Activated naive CD4-positive, alpha-beta T cell treated with anti-CD3 and anti-CD28 coated beads, Interleukin-2, amount 50 U/mL, for 24 hours (primary cell): Measurements from ENCODE around the gene MT4.
"Not testable (repeated sequence)": the region's sequence is repeated elsewhere in the genome, so short reads cannot be mapped to it uniquely, and the experiment has no call there.

Source experiments
- H3K27ac Mint-ChIP-seq: one replicate; pipeline ENCODE4 v1.8.0; 2021; ENCODE audit warnings: mild to moderate bottlenecking, mixed read lengths
- H3K27me3 Mint-ChIP-seq: one replicate; pipeline ENCODE4 v1.8.0; 2021; ENCODE audit warnings: mixed read lengths
- H3K36me3 Mint-ChIP-seq: one replicate; pipeline ENCODE4 v1.8.0; 2021; ENCODE audit warnings: mixed read lengths
- H3K4me1 Mint-ChIP-seq: one replicate; pipeline ENCODE4 v1.8.0; 2021; ENCODE audit warnings: mixed read lengths
- H3K4me3 Mint-ChIP-seq: one replicate; pipeline ENCODE4 v1.8.0; 2021; ENCODE audit warnings: mild to moderate bottlenecking, mixed read lengths
- H3K9me3 Mint-ChIP-seq: one replicate; pipeline ENCODE4 v1.8.0; 2021; ENCODE audit warnings: mixed read lengths

MT4 gene

DNA sequence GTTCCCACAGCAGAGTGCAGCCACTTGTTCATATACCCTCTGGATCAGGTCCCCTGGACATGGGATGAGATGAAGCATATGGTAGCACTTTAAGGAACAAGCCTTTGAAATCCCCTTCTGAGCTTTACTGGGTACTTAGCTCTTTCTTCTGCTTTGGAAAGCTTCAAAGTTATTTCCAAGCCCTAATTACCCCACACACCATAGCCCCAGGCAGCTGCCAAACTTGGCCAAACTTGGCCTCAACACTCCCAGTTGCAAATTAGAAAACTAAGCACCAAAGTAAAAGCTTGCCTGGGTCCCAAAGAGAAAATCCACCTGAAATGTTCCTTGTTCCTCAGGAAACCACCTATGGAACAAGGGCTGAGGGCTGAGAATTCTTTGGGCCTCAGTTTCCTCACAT lies 15.7 kb upstream of the MT4 start:
- Mint-ChIP-seq H3K4me3 (no peak overlapping the region), H3K27me3 (peaks cover 2% of the 10 kb centered on the region), H3K9me3 (no peaks in the 10 kb centered on the region), H3K27ac (no peak overlapping the region), H3K4me1 (peaks cover 24% of the 10 kb centered on the region), H3K36me3 (no peaks in the 10 kb centered on the region)

GRCh38 chr16:56549744-56550385 lies 15.0 kb upstream of the MT4 start:
- Mint-ChIP-seq H3K36me3 (no peaks in the 10 kb centered on the region), H3K4me1 (peaks cover 24% of the 10 kb centered on the region), H3K27ac (peak overlapping the region; percentile 71), H3K27me3 (peaks cover 2% of the 10 kb centered on the region), H3K9me3 (no peaks in the 10 kb centered on the region), H3K4me3 (no peak overlapping the region)

DNA sequence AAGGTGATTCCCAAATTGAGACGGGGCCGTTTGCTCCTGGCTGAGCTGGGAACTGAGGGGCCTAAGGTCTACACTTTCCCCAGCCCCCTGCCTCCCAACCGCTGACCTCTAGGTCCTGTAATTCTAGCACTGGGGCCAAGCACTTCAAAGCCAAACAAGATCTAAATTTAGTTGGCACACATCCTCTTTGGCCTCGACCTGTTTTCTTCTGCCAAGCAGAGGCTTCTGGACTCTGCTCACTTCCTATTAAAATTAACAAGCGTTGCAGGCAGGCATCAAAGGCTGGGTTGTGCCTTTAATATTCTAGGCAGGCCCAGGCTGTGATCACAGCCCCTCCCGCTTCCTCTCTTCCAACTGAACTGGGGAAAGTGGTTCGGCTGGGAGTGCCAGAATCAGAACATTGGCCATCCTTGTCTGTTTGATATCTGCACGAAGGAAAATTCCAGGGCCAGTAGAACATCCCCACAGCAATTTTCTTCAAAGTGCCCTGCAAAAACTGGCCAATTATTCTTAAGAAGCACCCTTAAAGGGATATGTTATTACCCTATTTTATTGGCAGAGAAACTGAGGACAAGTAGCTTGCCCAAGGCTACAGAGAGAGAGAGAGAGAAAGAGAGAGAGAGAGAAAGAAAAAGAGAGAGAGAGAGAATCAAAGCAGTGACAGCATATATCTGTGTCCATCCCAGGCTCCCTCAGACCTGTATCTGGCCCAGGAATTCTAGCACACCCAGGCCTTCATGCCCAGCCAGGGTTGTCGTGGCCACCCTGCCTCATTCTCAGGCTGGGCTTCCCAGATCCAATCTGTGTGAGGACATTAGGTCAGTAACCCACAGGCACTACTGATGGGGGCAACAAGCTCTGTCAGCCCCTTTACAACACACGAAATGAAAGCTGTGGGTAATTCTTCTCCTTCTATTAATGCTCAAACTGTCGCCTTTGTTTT lies 12.8 kb upstream of the MT4 start:
- H3K4me3 Mint-ChIP-seq: no peak overlapping the region
- peaks cover 4% of the 10 kb centered on the region for H3K27me3 Mint-ChIP-seq
- no peak overlapping the region for H3K27ac Mint-ChIP-seq
- H3K9me3 Mint-ChIP-seq: no peaks in the 10 kb centered on the region
- H3K4me1 Mint-ChIP-seq: peaks cover 20% of the 10 kb centered on the region
- H3K36me3 Mint-ChIP-seq: no peaks in the 10 kb centered on the region

GRCh38 chr16:56554441-56554840 lies 10.4 kb upstream of the MT4 start:
- Mint-ChIP-seq H3K9me3 (no peaks in the 10 kb centered on the region), H3K36me3 (no peaks in the 10 kb centered on the region), H3K4me1 (peaks cover 6% of the 10 kb centered on the region), H3K27me3 (peaks cover 4% of the 10 kb centered on the region), H3K27ac (no peak overlapping the region), H3K4me3 (no peak overlapping the region)

DNA sequence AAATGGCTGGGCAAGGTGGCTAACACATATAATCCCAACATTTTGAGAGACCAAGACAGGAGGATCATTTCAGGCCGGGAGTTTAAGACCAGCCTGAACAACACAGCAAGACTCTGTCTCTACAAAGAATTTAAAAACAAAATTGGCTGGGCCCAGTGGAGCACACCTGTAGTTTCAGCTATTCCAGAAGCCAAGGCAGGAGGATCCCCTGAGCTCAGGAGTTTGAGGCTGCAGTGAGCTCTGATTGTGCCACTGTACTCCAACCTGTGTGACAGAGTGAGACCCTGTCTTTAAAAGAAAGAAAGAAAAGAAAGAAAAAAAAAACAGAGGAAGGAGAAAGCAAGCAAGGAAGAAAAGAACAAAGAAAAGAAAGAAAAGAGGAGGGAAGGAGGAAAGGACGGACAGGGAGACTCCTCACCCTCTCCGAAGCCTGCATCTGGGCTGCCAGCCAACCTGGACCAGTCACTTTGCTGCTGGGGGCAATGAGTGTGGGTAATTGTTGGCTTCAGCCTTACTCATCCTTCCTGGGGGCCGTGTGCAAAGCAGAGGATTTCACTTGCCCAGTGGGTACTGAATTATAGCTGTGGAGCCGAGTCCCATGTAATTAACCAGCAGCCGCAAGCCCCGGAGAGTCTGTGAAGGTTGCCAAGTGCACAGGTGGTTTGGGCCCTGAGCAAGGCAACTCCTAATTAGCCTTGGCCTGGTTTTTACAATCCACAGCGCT lies 6.7 kb upstream of the MT4 start:
- Mint-ChIP-seq H3K4me1 (no peaks in the 10 kb centered on the region), H3K9me3 (no peaks in the 10 kb centered on the region), H3K4me3 (no peak overlapping the region), H3K27ac (no peak overlapping the region), H3K27me3 (peaks cover 6% of the 10 kb centered on the region), H3K36me3 (no peaks in the 10 kb centered on the region)

GRCh38 chr16:56559109-56559508 lies 5.8 kb upstream of the MT4 start:
- H3K4me1 Mint-ChIP-seq: no peaks in the 10 kb centered on the region
- no peak overlapping the region for H3K4me3 Mint-ChIP-seq
- H3K27me3 Mint-ChIP-seq: peaks cover 4% of the 10 kb centered on the region
- H3K27ac Mint-ChIP-seq: no peak overlapping the region
- no peaks in the 10 kb centered on the region for H3K36me3 Mint-ChIP-seq
- no peaks in the 10 kb centered on the region for H3K9me3 Mint-ChIP-seq

- no peaks in the 10 kb centered on the region for H3K4me1 Mint-ChIP-seq
- no peak overlapping the region for H3K27ac Mint-ChIP-seq
- no peaks in the 10 kb centered on the region for H3K9me3 Mint-ChIP-seq
- H3K36me3 Mint-ChIP-seq: no peaks in the 10 kb centered on the region
- no peak overlapping the region for H3K4me3 Mint-ChIP-seq
- H3K27me3 Mint-ChIP-seq: peaks cover 2% of the 10 kb centered on the region
Observed at GRCh38 chr16:56560447-56560846, 4.4 kb upstream of the MT4 start.

DNA sequence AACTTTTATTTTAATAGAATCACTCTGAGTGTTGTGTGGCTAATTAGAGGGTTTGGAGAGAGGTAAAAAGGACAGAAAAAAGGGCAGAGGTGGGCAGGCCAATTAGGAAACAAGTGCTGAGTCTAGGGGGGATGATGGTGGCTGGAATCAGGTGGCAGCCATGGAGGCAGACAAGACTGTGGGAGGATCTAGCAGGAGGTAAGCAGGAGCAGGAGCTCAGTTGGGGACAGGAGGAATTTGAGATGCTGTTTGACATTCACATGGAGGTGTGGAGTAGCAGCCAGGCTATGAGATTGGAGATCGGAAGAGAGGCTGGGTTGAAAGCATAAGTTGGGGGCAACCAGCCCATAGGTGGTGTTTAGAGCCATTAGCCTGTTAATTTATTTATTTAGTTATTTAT lies 3.7 kb upstream of the MT4 start:
- Mint-ChIP-seq H3K9me3 (no peaks in the 10 kb centered on the region), H3K4me3 (no peak overlapping the region), H3K36me3 (no peaks in the 10 kb centered on the region), H3K27ac (no peak overlapping the region), H3K4me1 (no peaks in the 10 kb centered on the region), H3K27me3 (peaks cover 2% of the 10 kb centered on the region)

GRCh38 chr16:56569971-56570370 lies 5.1 kb downstream of the MT4 start:
- no peaks in the 10 kb centered on the region for H3K9me3 Mint-ChIP-seq
- H3K27me3 Mint-ChIP-seq: no peaks in the 10 kb centered on the region
- no peak overlapping the region for H3K27ac Mint-ChIP-seq
- H3K36me3 Mint-ChIP-seq: no peaks in the 10 kb centered on the region
- H3K4me1 Mint-ChIP-seq: no peaks in the 10 kb centered on the region
- H3K4me3 Mint-ChIP-seq: no peak overlapping the region

- H3K4me1 Mint-ChIP-seq: peaks cover under 1% of the 10 kb centered on the region
- no peak overlapping the region for H3K27ac Mint-ChIP-seq
- no peaks in the 10 kb centered on the region for H3K27me3 Mint-ChIP-seq
- no peak overlapping the region for H3K4me3 Mint-ChIP-seq
- H3K36me3 Mint-ChIP-seq: no peaks in the 10 kb centered on the region
- no peaks in the 10 kb centered on the region for H3K9me3 Mint-ChIP-seq
Observed at GRCh38 chr16:56571525-56571924, 6.7 kb downstream of the MT4 start.

- Mint-ChIP-seq H3K4me3 (no peak overlapping the region), H3K4me1 (peaks cover 9% of the 10 kb centered on the region), H3K36me3 (no peaks in the 10 kb centered on the region), H3K9me3 (no peaks in the 10 kb centered on the region), H3K27me3 (no peaks in the 10 kb centered on the region), H3K27ac (no peak overlapping the region)
Observed at GRCh38 chr16:56574625-56575024, 9.8 kb downstream of the MT4 start.

DNA sequence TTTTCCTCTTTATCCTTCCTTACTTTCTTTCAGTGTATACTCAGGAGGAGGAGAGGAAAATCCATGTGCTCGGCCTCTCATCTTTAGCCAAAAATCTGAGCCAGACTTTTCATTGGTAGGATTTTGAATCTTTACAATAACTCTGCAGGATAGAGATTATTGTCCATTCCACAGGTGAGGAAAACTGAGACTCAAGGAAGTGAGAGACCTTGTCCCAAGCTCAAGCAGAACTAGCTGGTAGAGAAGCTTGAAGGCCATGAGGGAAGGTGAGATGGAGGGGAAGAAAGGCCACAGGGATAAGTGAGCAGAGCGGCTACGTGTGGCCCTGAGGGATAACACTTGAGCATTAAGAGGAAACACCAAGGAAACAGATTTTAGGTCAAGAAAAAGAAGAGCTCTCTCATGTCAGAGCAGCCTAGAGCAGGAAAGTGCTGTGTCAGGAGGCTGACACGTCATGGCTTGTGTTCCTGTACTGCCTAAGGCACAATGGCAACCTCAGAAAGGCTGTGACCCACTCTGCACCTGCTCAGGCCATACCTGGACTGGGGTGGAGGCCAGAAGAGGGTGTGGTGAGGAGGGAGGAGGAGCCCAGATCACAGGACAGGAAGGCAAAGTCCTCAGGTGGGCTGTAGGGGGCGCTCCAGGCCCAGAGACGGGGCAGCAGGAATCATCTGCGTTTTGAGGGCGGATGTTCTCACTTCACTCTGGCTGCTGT lies 11.9 kb downstream of the MT4 start:
- Mint-ChIP-seq H3K27ac (no peak overlapping the region), H3K27me3 (no peaks in the 10 kb centered on the region), H3K9me3 (no peaks in the 10 kb centered on the region), H3K4me3 (no peak overlapping the region), H3K36me3 (no peaks in the 10 kb centered on the region), H3K4me1 (peaks cover 9% of the 10 kb centered on the region)

DNA sequence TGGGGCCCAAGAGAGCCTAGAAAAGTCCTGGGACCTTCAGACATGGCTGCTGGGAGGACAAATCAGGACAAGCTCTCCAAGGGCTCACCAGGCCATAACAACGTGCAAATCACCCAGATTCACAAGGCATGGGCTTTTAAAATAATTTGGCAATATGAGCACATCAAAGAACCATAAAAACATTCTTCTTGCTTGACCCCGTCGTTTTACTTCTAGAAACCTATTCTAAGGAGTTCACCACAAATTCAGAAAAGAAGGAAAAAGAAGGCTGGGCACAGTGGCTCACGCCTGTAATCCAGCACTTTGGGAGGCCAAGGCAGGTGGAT lies 12.4 kb downstream of the MT4 start:
- no peak overlapping the region for H3K27ac Mint-ChIP-seq

GRCh38 chr16:56580391-56581048 lies 15.6 kb downstream of the MT4 start:
- H3K4me1 Mint-ChIP-seq: peaks cover 9% of the 10 kb centered on the region
- no peak overlapping the region for H3K27ac Mint-ChIP-seq
- no peaks in the 10 kb centered on the region for H3K9me3 Mint-ChIP-seq
- no peaks in the 10 kb centered on the region for H3K36me3 Mint-ChIP-seq
- no peaks in the 10 kb centered on the region for H3K27me3 Mint-ChIP-seq
- no peak overlapping the region for H3K4me3 Mint-ChIP-seq

More for the DNA sequence above, 12.4 kb downstream of the MT4 start:
- Mint-ChIP-seq H3K27me3 (no peaks in the 10 kb centered on the region), H3K4me1 (peaks cover 9% of the 10 kb centered on the region), H3K36me3 (no peaks in the 10 kb centered on the region), H3K9me3 (no peaks in the 10 kb centered on the region), H3K4me3 (no peak overlapping the region)

- not testable (repeated sequence) for H3K4me1 Mint-ChIP-seq, H3K27ac Mint-ChIP-seq, H3K27me3 Mint-ChIP-seq, H3K36me3 Mint-ChIP-seq, H3K9me3 Mint-ChIP-seq, H3K4me3 Mint-ChIP-seq
Observed at GRCh38 chr16:56582911-56583310, 18.0 kb downstream of the MT4 start.
